Measurements from ENCODE around the gene GAK.

DNA sequence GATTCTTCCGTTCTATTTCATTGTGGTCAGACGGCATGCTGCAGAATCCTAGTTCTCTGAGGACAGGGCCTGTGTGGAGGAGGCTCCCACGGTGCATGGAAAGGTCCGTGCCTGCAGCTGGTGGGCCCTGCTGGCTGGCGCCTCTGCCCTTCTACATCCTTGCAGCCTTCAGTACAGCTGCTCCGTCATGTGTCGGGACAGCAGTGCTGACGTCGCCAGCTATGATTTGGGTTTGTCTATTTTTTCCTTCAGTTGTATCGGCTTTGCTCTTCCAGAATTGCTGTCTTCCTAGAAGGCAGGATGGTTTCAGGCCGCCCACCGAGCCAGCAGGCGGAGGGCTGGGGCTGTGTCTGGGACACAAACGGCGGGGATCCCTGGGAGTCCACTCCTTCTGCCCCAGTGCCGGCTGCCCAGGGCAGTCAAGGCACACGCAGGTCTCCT lies 74.1 kb downstream of the GAK start:
- no peak for TF ChIP-seq EZH2 (IDR thresholded peaks at IDR 0.05; ENCODE audit: borderline replicate concordance, low read depth, low read length, severe bottlenecking)
- TF ChIP-seq, protein P1, sequence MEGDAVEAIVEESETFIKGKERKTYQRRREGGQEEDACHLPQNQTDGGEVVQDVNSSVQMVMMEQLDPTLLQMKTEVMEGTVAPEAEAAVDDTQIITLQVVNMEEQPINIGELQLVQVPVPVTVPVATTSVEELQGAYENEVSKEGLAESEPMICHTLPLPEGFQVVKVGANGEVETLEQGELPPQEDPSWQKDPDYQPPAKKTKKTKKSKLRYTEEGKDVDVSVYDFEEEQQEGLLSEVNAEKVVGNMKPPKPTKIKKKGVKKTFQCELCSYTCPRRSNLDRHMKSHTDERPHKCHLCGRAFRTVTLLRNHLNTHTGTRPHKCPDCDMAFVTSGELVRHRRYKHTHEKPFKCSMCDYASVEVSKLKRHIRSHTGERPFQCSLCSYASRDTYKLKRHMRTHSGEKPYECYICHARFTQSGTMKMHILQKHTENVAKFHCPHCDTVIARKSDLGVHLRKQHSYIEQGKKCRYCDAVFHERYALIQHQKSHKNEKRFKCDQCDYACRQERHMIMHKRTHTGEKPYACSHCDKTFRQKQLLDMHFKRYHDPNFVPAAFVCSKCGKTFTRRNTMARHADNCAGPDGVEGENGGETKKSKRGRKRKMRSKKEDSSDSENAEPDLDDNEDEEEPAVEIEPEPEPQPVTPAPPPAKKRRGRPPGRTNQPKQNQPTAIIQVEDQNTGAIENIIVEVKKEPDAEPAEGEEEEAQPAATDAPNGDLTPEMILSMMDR (IDR thresholded peaks at IDR 0.05; ENCODE audit: borderline replicate concordance, extremely low read depth, low read length, poor library complexity, severe bottlenecking), result no peak
